HCT116 (cell line): ENCODE measurements around the gene DGKE. TPM values are rescaled to one million over a fixed set of nuclear protein-coding genes. Genes with fewer than 3 reads are reported as not detected.

Source experiments
- ATAC-seq: fragments of 200-7000 bp; cut with Tn5 transposase; 2 replicates; pipeline ENCODE4 v1.9.1; 2020; ENCODE audit warnings: mild to moderate bottlenecking, moderate library complexity
- BruUV-seq: library from RNA; stranded (reverse); fragments of 400-500 nt; replicated peaks from 2 replicates; lab custom pipeline; 2021; lab: Mats Ljungman, UMichigan
- CTCF ChIA-PET: fragments of 300-600 bp; sonication (Branson Sonifier 250); formaldehyde crosslinking; loops from one replicate; lab custom pipeline; 2021; ENCODE audit warnings: antibody characterized with exemption; lab: Charles Lee
- POLR2A ChIA-PET: fragments of 300-600, 350-600 bp; sonication (Branson Sonifier 250); formaldehyde crosslinking; loops from one replicate; lab custom pipeline; 2021; ENCODE audit warnings: antibody characterized with exemption; lab: Charles Lee
- RAD21 ChIA-PET, 2 experiments: fragments of 300-600 bp; sonication (Branson Sonifier 250); formaldehyde crosslinking; loops; one replicate each; lab custom pipeline; 2023; ENCODE audit warnings: low total read pairs in 2 of 2; ENCODE audit not compliant: uncharacterized antibody in 2 of 2, unreplicated experiment in 2 of 2, low non-redundant PET in 1 of 2; lab: Charles Lee
- DNase-seq: peaks from one replicate; pipeline ENCODE4 v3.0.0-alpha.2; 2010; ENCODE audit warnings: low read depth, low spot score
- H2AFZ ChIP-seq: fragments of 200-600 bp; shearing (Covaris generic), sonication (generic); 2 replicates; pipeline ENCODE4 v1.6.1; 2017; ENCODE audit warnings: low read depth, mixed run types, mixed read lengths, antibody characterized with exemption, low read length; ENCODE audit not compliant: poor library complexity, severe bottlenecking
- H3K27ac ChIP-seq: 2 replicates; pipeline ENCODE4 v1.5.1; 2012; ENCODE audit warnings: low read depth, low read length
- H3K27me3 ChIP-seq: fragments of 200-600 bp; sonication (generic); 2 replicates; pipeline ENCODE4 v1.6.1; 2016; ENCODE audit warnings: mixed run types, low read length, mixed read lengths; ENCODE audit not compliant: insufficient read depth
- H3K36me3 ChIP-seq, 2 experiments: fragments of 200-500 bp in 1 of 2; fragments of 200-600 bp in 1 of 2; sonication (Bioruptor generic) in 1 of 2; sonication (generic) in 1 of 2; 2 replicates each; pipeline versions ENCODE4 v1.5.1 to v1.6.1; 2014 to 2016; ENCODE audit warnings: low read length in 2 of 2, inconsistent platforms in 1 of 2, mixed read lengths in 1 of 2, mixed run types in 1 of 2; ENCODE audit not compliant: insufficient read depth in 2 of 2, control insufficient read depth in 1 of 2
- H3K4me1 ChIP-seq, 2 experiments: fragments of 200-600 bp in 1 of 2; sonication (generic) in 1 of 2; 2 replicates each; pipeline versions ENCODE4 v1.5.1 to v1.6.1; 2012 to 2017; ENCODE audit warnings: low read length in 2 of 2, inconsistent platforms in 1 of 2, mild to moderate bottlenecking in 1 of 2, mixed read lengths in 1 of 2, mixed run types in 1 of 2, moderate library complexity in 1 of 2; ENCODE audit not compliant: insufficient read depth in 2 of 2, control insufficient read depth in 1 of 2
- H3K4me2 ChIP-seq: fragments of 200-600 bp; sonication (generic); 2 replicates; pipeline ENCODE4 v1.6.1; 2017; ENCODE audit warnings: mixed run types, low read length, mixed read lengths
- H3K4me3 ChIP-seq, 2 experiments: fragments of 200-600 bp in 1 of 2; sonication (generic) in 1 of 2; replicated peaks in 1 of 2; 2 replicates each; pipeline ENCODE4 v1.5.1; 2011 to 2016; ENCODE audit warnings: low read length in 2 of 2, control low read depth in 1 of 2, low read depth in 1 of 2, mild to moderate bottlenecking in 1 of 2, mixed read lengths in 1 of 2, mixed run types in 1 of 2
- H3K79me2 ChIP-seq: fragments of 200-600 bp; sonication (generic); 2 replicates; pipeline ENCODE4 v1.6.1; 2017; ENCODE audit warnings: mild to moderate bottlenecking, mixed run types, low read length, moderate library complexity, mixed read lengths; ENCODE audit not compliant: insufficient read depth
- H3K9ac ChIP-seq: fragments of 200-600 bp; sonication (generic); 2 replicates; pipeline ENCODE4 v1.6.1; 2016; ENCODE audit warnings: low read length, mixed read lengths
- H3K9me2 ChIP-seq: fragments of 200-600 bp; sonication (generic), shearing (Covaris generic); 2 replicates; pipeline ENCODE4 v1.6.1; 2017; ENCODE audit warnings: mixed run types, mild to moderate bottlenecking, moderate library complexity; ENCODE audit not compliant: insufficient read depth
- H3K9me3 ChIP-seq, 2 experiments: fragments of 200-500 bp in 1 of 2; fragments of 200-600 bp in 1 of 2; sonication (Bioruptor generic) in 1 of 2; sonication (generic) in 1 of 2; 2 replicates each; pipeline ENCODE4 v1.6.1; 2014 to 2017; ENCODE audit warnings: low read length in 2 of 2, mixed read lengths in 2 of 2, inconsistent platforms in 1 of 2, low read depth in 1 of 2, mild to moderate bottlenecking in 1 of 2, mixed run types in 1 of 2, moderate library complexity in 1 of 2; ENCODE audit not compliant: control insufficient read depth in 1 of 2, insufficient read depth in 1 of 2
- H4K20me1 ChIP-seq: fragments of 200-600 bp; sonication (generic), shearing (Covaris generic); 2 replicates; pipeline ENCODE4 v1.6.1; 2017; ENCODE audit warnings: mixed run types, mild to moderate bottlenecking, moderate library complexity; ENCODE audit not compliant: insufficient read depth
- EZH2 ChIP-seq: fragments of 200-600 bp; sonication (generic); IDR thresholded peaks from 2 replicates; pipeline ENCODE4 v1.6.1; 2017; ENCODE audit warnings: antibody characterized with exemption, mixed run types
- EZH2phosphoT487 ChIP-seq: fragments of 200-600 bp; IDR thresholded peaks from 2 replicates; pipeline ENCODE4 v1.6.1; 2018; ENCODE audit warnings: antibody characterized with exemption, borderline replicate concordance
- FOSL1 ChIP-seq: IDR thresholded peaks from 2 replicates; pipeline ENCODE4 v1.6.1; 2012; ENCODE audit warnings: low read depth
- POLR2A ChIP-seq: IDR thresholded peaks from 2 replicates; pipeline ENCODE4 v1.7.0; 2011; ENCODE audit warnings: borderline replicate concordance; ENCODE audit not compliant: insufficient read depth, insufficient read length; ENCODE audit errors: extremely low read depth
- RAD21 ChIP-seq: IDR thresholded peaks from 2 replicates; pipeline ENCODE4 v1.6.1; 2012; ENCODE audit warnings: low read depth, mild to moderate bottlenecking
- SRF ChIP-seq: IDR thresholded peaks from 2 replicates; pipeline ENCODE4 v1.6.1; 2012; ENCODE audit warnings: low read depth
- ZFX ChIP-seq: fragments of 450-650 bp; IDR thresholded peaks from 2 replicates; pipeline ENCODE4 v1.6.1; 2017
- intact Hi-C: fragments of 100-400 bp; cut with micrococcal nuclease; formaldehyde crosslinking; loops from 2 replicates; pipeline ENCODE4 v1.10.0; 2022
- total RNA-seq: library from RNA; stranded (reverse); gene quantifications from one replicate; pipeline ENCODE4 v1.2.1, GENCODE V29; 2021; ENCODE audit not compliant: unreplicated experiment
- TF ChIP-seq, protein P1 (sequence below): IDR thresholded peaks from 2 replicates; pipeline ENCODE4 v1.6.1; 2012
- TF ChIP-seq, protein P2 (sequence below): IDR thresholded peaks from 2 replicates; pipeline ENCODE4 v1.6.1; 2012
- TF ChIP-seq, protein P3 (sequence below): IDR thresholded peaks from 2 replicates; pipeline ENCODE4 v1.6.1; 2012; ENCODE audit warnings: low read depth
- TF ChIP-seq, protein P4 (sequence below), 3 experiments: fragments of 200-600 bp in 1 of 3; sonication (generic) in 1 of 3; IDR thresholded peaks in 2 of 3; conservative IDR thresholded peaks in 1 of 3; 2 replicates each; pipeline ENCODE4 v1.5.1; 2012 to 2017; ENCODE audit warnings: low read depth in 2 of 3, low read length in 2 of 3, antibody characterized with exemption in 1 of 3, borderline replicate concordance in 1 of 3, control low read depth in 1 of 3, mild to moderate bottlenecking in 1 of 3, mixed read lengths in 1 of 3, mixed run types in 1 of 3, moderate library complexity in 1 of 3; ENCODE audit not compliant: insufficient read depth in 1 of 3

The DGKE gene
- total RNA-seq, 1 experiment from 2014 or later: 5.2 TPM

DNA sequence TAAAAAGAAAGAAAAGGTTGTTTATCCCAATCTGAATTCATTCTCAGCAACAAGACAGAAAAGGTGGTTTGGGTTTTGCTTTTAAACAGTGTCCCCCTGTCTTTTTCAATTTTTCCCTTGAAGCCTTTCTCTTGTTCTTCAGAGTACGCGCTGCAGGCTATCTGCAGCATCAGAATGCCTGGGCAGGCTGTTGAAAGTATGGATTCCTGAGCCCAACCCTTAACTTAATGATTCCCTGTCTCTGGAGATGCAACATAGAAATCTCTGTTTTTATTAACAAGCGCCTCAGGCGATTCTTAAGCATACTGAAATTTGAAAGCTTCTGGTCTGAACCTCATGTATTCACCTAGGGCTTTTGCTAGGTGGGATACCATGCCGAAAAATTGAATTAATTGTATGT, 32.1 kb downstream of the DGKE start:
- ATAC-seq: no peak
- Histone ChIP-seq H3K4me2 (no peak overlapping the region), H3K79me2 (no peaks in the 10 kb centered on the region), H3K9me2 (no peaks in the 10 kb centered on the region), H3K27ac (no peak overlapping the region), H3K27me3 (no peaks in the 10 kb centered on the region), H3K9ac (no peak overlapping the region), H4K20me1 (no peaks in the 10 kb centered on the region), H3K4me3 (no peak overlapping the region), H3K36me3 (no peaks in the 10 kb centered on the region), H2AFZ (no peak overlapping the region), H3K9me3 (no peaks in the 10 kb centered on the region), H3K4me1 (no peaks in the 10 kb centered on the region)
- ChIA-PET RAD21 (no interaction called here), POLR2A (no interaction called here), CTCF (no interaction called here)
- intact Hi-C loops: no loop called here
- BruUV-seq: no TSS peak
- DNase-seq: no peak
- TF ChIP-seq, protein P1, sequence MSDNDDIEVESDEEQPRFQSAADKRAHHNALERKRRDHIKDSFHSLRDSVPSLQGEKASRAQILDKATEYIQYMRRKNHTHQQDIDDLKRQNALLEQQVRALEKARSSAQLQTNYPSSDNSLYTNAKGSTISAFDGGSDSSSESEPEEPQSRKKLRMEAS: no peak
- TF ChIP-seq, protein P2, sequence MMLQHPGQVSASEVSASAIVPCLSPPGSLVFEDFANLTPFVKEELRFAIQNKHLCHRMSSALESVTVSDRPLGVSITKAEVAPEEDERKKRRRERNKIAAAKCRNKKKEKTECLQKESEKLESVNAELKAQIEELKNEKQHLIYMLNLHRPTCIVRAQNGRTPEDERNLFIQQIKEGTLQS: no peak
- TF ChIP-seq, protein P3, sequence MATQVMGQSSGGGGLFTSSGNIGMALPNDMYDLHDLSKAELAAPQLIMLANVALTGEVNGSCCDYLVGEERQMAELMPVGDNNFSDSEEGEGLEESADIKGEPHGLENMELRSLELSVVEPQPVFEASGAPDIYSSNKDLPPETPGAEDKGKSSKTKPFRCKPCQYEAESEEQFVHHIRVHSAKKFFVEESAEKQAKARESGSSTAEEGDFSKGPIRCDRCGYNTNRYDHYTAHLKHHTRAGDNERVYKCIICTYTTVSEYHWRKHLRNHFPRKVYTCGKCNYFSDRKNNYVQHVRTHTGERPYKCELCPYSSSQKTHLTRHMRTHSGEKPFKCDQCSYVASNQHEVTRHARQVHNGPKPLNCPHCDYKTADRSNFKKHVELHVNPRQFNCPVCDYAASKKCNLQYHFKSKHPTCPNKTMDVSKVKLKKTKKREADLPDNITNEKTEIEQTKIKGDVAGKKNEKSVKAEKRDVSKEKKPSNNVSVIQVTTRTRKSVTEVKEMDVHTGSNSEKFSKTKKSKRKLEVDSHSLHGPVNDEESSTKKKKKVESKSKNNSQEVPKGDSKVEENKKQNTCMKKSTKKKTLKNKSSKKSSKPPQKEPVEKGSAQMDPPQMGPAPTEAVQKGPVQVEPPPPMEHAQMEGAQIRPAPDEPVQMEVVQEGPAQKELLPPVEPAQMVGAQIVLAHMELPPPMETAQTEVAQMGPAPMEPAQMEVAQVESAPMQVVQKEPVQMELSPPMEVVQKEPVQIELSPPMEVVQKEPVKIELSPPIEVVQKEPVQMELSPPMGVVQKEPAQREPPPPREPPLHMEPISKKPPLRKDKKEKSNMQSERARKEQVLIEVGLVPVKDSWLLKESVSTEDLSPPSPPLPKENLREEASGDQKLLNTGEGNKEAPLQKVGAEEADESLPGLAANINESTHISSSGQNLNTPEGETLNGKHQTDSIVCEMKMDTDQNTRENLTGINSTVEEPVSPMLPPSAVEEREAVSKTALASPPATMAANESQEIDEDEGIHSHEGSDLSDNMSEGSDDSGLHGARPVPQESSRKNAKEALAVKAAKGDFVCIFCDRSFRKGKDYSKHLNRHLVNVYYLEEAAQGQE: no peak
- TF ChIP-seq RAD21 (no peak), SRF (no peak)

DNA sequence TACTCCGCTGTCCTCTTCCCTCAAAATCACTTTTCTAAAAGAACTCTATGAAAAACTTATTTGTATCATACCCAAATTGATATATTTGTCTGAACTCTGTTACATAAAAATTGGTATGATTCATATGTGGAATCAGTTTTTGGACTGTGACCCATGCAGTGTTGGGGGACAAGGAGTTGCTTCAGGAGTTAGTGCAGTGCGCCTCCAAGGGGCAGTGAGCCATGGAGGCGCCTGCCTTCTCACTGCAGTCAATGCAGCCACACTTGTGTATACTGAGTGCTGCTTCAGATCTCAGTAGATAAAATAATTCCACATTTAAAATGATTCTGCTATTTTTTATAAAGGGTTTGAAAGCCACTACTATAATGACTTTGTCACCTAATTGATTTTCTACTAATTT, 32.5 kb downstream of the DGKE start:
- Histone ChIP-seq H3K27ac (no peak overlapping the region), H3K9ac (no peak overlapping the region), H2AFZ (no peak overlapping the region), H3K9me2 (no peaks in the 10 kb centered on the region), H3K4me2 (no peak overlapping the region), H3K79me2 (no peaks in the 10 kb centered on the region), H4K20me1 (no peaks in the 10 kb centered on the region), H3K4me3 (no peak overlapping the region), H3K4me1 (no peaks in the 10 kb centered on the region), H3K27me3 (no peaks in the 10 kb centered on the region), H3K36me3 (no peaks in the 10 kb centered on the region), H3K9me3 (no peaks in the 10 kb centered on the region)
- ChIA-PET CTCF (no interaction called here), RAD21 (no interaction called here), POLR2A (no interaction called here)
- DNase-seq: no peak
- peak; percentile 86 for ATAC-seq
- intact Hi-C loops: no loop called here
- no TSS peak for BruUV-seq
- TF ChIP-seq, protein P4, sequence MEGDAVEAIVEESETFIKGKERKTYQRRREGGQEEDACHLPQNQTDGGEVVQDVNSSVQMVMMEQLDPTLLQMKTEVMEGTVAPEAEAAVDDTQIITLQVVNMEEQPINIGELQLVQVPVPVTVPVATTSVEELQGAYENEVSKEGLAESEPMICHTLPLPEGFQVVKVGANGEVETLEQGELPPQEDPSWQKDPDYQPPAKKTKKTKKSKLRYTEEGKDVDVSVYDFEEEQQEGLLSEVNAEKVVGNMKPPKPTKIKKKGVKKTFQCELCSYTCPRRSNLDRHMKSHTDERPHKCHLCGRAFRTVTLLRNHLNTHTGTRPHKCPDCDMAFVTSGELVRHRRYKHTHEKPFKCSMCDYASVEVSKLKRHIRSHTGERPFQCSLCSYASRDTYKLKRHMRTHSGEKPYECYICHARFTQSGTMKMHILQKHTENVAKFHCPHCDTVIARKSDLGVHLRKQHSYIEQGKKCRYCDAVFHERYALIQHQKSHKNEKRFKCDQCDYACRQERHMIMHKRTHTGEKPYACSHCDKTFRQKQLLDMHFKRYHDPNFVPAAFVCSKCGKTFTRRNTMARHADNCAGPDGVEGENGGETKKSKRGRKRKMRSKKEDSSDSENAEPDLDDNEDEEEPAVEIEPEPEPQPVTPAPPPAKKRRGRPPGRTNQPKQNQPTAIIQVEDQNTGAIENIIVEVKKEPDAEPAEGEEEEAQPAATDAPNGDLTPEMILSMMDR (IDR thresholded peaks at IDR 0.05 in 2 of 3, conservative IDR thresholded peaks at IDR 0.05 in 1 of 3; ENCODE audit: borderline replicate concordance in 1 of 3, insufficient read depth in 1 of 3, low read depth in 2 of 3, low read length in 2 of 3): peak; percentile 31 to 47 (median 40); a peak in 5 of 6 replicates
- TF ChIP-seq EZH2 (no peak), ZFX (no peak), RAD21 (peak; percentile 59), EZH2phosphoT487 (no peak), FOSL1 (no peak), POLR2A (no peak)
- TF ChIP-seq, protein P3: no peak
